Psoas muscle (tissue), 8 donors: Measurements from ENCODE around the gene ASPRV1. TPM values are rescaled to one million over a fixed set of nuclear protein-coding genes. Genes with fewer than 3 reads are reported as not detected.

Experiments
- ATAC-seq, 4 donors: fragments of 200-7000 bp; cut with Tn5 transposase; one replicate each; pipeline ENCODE4 v1.9.1; 2020; ENCODE audit warnings: moderate library complexity in 3 of 4, mild to moderate bottlenecking in 2 of 4
- DNase-seq, 2 donors: peaks; one replicate each; pipeline ENCODE4 v3.0.0-alpha.2; 2020
- H3K27ac ChIP-seq: fragments of 200-600 bp; one replicate; pipeline ENCODE4 v1.8.0; 2022
- H3K27me3 ChIP-seq, 3 donors: fragments of 200-600 bp in 1 of 3; one replicate each; pipeline versions ENCODE4 v1.6.1 to v1.8.0; 2013 to 2022; ENCODE audit warnings: low read length in 2 of 3, mild to moderate bottlenecking in 2 of 3, moderate library complexity in 1 of 3; ENCODE audit not compliant: insufficient read depth in 3 of 3
- H3K36me3 ChIP-seq, 2 donors: fragments of 200-600 bp in 1 of 2; one replicate each; pipeline versions ENCODE4 v1.6.1 to v1.8.0; 2013 to 2022; ENCODE audit warnings: low read depth in 1 of 2, mild to moderate bottlenecking in 1 of 2, moderate library complexity in 1 of 2; ENCODE audit not compliant: insufficient read depth in 1 of 2
- H3K4me1 ChIP-seq: fragments of 200-600 bp; one replicate; pipeline ENCODE4 v1.8.0; 2022
- H3K4me3 ChIP-seq: fragments of 200-600 bp; one replicate; pipeline ENCODE4 v1.8.0; 2022; ENCODE audit warnings: mild to moderate bottlenecking
- H3K9me3 ChIP-seq: fragments of 200-600 bp; one replicate; pipeline ENCODE4 v1.8.0; 2022
- WGBS, 3 donors: extraction: QIAGEN DNeasy Blood & Tissue Kit; methylation state at CpG; one replicate each; pipeline versions ENCODE4 v1.1.6 to v1.1.7; 2013; 5-methylcytosine and 5-hydroxymethylcytosine counted together
- intact Hi-C, 2 donors: fragments of 100-400 bp; cut with DNase I; formaldehyde crosslinking; loops; one replicate each; pipeline versions ENCODE4 v1.11.0 to v1.14.2; 2022
- polyA plus RNA-seq, 3 donors: library from polyadenylated mRNA; stranded (reverse); fragments of 200-250 nt; gene quantifications; one replicate each; pipeline ENCODE4 v1.2.3, GENCODE V29; 2013
- total RNA-seq, 4 donors: library from RNA; stranded (reverse); fragmentation: NEBNext Ultra II Directional in 2 of 4; extraction: Animal tissue kit (Norgen Biotek cat#: 25700) in 2 of 4; gene quantifications; one replicate each; pipeline versions ENCODE4 v1.2.1 to v1.2.4, GENCODE V29; 2021 to 2023
- TF ChIP-seq, protein P1 (sequence below): fragments of 200-600 bp; IDR thresholded peaks from one replicate; pipeline ENCODE4 v1.8.0; 2022; ENCODE audit warnings: antibody characterized with exemption
- donor health status: healthy with polysubstance abuse.
- donor health status: DM: no; HTN: no; CAD: no; lungs with moderate emphysema.
- donor health status: Bipolar disorder and iron deficiency.
- donor health status: healthy.
- donor health status: DM: yes; HTN: yes; CAD: no.
- donor health status: DM: no; HTN: no; CAD: no.
- donor health status: DM: no; HTN: no; CAD: no.
- donor health status: DM: yes; HTN: yes; CAD: no.

The ASPRV1 gene
- total and polyA plus RNA-seq, 7 donors = 0.20 to 1.8 (median 1.0) TPM

GRCh38 chr2:69959425-69959824, 2.0 kb downstream of the ASPRV1 start:
- WGBS, 3 donors = 60 to 74% (median 72%) methylated on average over 5 of the region's 5 CpGs
- H3K9me3 ChIP-seq = no peaks in the 10 kb centered on the region

GRCh38 chr2:69958480-69958879, 3.0 kb downstream of the ASPRV1 start:
- TF ChIP-seq, protein P1, sequence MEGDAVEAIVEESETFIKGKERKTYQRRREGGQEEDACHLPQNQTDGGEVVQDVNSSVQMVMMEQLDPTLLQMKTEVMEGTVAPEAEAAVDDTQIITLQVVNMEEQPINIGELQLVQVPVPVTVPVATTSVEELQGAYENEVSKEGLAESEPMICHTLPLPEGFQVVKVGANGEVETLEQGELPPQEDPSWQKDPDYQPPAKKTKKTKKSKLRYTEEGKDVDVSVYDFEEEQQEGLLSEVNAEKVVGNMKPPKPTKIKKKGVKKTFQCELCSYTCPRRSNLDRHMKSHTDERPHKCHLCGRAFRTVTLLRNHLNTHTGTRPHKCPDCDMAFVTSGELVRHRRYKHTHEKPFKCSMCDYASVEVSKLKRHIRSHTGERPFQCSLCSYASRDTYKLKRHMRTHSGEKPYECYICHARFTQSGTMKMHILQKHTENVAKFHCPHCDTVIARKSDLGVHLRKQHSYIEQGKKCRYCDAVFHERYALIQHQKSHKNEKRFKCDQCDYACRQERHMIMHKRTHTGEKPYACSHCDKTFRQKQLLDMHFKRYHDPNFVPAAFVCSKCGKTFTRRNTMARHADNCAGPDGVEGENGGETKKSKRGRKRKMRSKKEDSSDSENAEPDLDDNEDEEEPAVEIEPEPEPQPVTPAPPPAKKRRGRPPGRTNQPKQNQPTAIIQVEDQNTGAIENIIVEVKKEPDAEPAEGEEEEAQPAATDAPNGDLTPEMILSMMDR = no peak
- H3K4me1 ChIP-seq = no peaks in the 10 kb centered on the region
- no peaks in the 10 kb centered on the region for H3K36me3 ChIP-seq
- no peak overlapping the region for H3K4me3 ChIP-seq
- WGBS, 3 donors = 47 to 62% (median 55%) methylated on average over 6 of the region's 6 CpGs
- no peaks in the 10 kb centered on the region for H3K9me3 ChIP-seq
- ATAC-seq = no peak
- H3K27ac ChIP-seq = no peak overlapping the region
- intact Hi-C loops = no loop called here
- no peaks in the 10 kb centered on the region for H3K27me3 ChIP-seq
- no peak for DNase-seq

More at GRCh38 chr2:69959425-69959824, 2.0 kb downstream of the ASPRV1 start:
- no peak for DNase-seq
- Histone ChIP-seq H3K36me3 (no peaks in the 10 kb centered on the region), H3K27me3 (no peaks in the 10 kb centered on the region), H3K4me3 (no peak overlapping the region), H3K4me1 (no peaks in the 10 kb centered on the region), H3K27ac (no peak overlapping the region)
- intact Hi-C loops = no loop called here
- no peak for ATAC-seq
- TF ChIP-seq, protein P1 = no peak

GRCh38 chr2:69957965-69958364, 3.5 kb downstream of the ASPRV1 start:
- Histone ChIP-seq H3K36me3 (no peaks in the 10 kb centered on the region), H3K27me3 (no peaks in the 10 kb centered on the region), H3K4me1 (no peaks in the 10 kb centered on the region), H3K27ac (no peak overlapping the region), H3K4me3 (no peak overlapping the region), H3K9me3 (no peaks in the 10 kb centered on the region)
- no peak for ATAC-seq
- WGBS, 3 donors = 25 to 37% (median 34%) methylated on average over 8 of the region's 8 CpGs
- intact Hi-C loops = no loop called here
- TF ChIP-seq, protein P1 = no peak
- no peak for DNase-seq

GRCh38 chr2:69956475-69956979, 4.9 kb downstream of the ASPRV1 start:
- Histone ChIP-seq H3K27me3 (no peaks in the 10 kb centered on the region), H3K36me3 (no peaks in the 10 kb centered on the region), H3K9me3 (no peaks in the 10 kb centered on the region), H3K4me3 (no peak overlapping the region), H3K4me1 (no peaks in the 10 kb centered on the region), H3K27ac (no peak overlapping the region)
- TF ChIP-seq, protein P1 = no peak
- DNase-seq = no peak
- ATAC-seq = no peak
- intact Hi-C loops = no loop called here
- WGBS, 3 donors = 83 to 92% (median 89%) methylated on average over 6 of the region's 6 CpGs

DNA sequence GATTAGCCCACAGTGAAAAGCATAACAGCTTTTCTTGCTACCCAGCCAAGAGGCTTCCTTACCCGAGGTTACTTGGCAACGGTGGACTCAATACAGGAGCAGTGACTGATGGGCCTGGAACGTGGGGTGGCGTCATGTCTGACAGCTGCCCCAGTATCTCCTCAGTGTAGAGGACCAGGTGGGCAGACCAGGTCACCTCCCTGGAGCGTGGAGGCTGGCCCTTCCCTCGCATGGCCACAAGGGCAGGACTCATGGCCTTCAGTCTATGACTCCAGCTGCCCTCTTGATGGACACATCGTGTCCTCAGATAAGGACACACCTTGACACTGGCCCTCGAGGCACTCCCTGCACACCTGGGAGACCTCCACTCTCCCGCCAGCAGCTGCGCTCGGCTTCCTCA, 6.4 kb downstream of the ASPRV1 start:
- Histone ChIP-seq H3K27me3 (no peaks in the 10 kb centered on the region), H3K36me3 (no peaks in the 10 kb centered on the region), H3K9me3 (no peaks in the 10 kb centered on the region), H3K27ac (no peak overlapping the region), H3K4me1 (no peaks in the 10 kb centered on the region), H3K4me3 (no peak overlapping the region)
- peak in 3 of 4 donors; percentile 45 to 83 (median 51) for ATAC-seq
- intact Hi-C loops = no loop called here
- no peak for DNase-seq
- whole genome bisulfite sequencing, 3 donors = 79 to 81% (median 80%) methylated on average over 11 of the region's 11 CpGs
- TF ChIP-seq, protein P1 = no peak
